Prostate gland (tissue), 2 donors: ENCODE data around the gene UQCRQ.

Experiments used
- CTCF ChIP-seq, 4 experiments: fragments of 200-600 bp in 2 of 4; fragments of 450-650 bp in 2 of 4; sonication (generic) in 2 of 4; IDR thresholded peaks; 1 replicate in 3 of 4; 2 replicates in 1 of 4; pipeline ENCODE4 v1.5.1; 2016 to 2019; ENCODE audit warnings: antibody characterized with exemption in 4 of 4, mild to moderate bottlenecking in 2 of 4, moderate library complexity in 2 of 4
- POLR2A ChIP-seq: fragments of 450-650 bp; IDR thresholded peaks from one replicate; pipeline ENCODE4 v1.6.1; 2016; ENCODE audit warnings: antibody characterized with exemption, mild to moderate bottlenecking

- TF ChIP-seq CTCF (IDR thresholded peaks at IDR 0.05) (peak in 3 of 4 experiments; percentile 67 to 76 (median 73)), POLR2A (no peak)
These were observed 16.9 kb downstream of the UQCRQ start for GRCh38 chr5:132883261-132883834.
